Measurements from ENCODE around the gene C1orf167.

Gene C1orf167, protein sequence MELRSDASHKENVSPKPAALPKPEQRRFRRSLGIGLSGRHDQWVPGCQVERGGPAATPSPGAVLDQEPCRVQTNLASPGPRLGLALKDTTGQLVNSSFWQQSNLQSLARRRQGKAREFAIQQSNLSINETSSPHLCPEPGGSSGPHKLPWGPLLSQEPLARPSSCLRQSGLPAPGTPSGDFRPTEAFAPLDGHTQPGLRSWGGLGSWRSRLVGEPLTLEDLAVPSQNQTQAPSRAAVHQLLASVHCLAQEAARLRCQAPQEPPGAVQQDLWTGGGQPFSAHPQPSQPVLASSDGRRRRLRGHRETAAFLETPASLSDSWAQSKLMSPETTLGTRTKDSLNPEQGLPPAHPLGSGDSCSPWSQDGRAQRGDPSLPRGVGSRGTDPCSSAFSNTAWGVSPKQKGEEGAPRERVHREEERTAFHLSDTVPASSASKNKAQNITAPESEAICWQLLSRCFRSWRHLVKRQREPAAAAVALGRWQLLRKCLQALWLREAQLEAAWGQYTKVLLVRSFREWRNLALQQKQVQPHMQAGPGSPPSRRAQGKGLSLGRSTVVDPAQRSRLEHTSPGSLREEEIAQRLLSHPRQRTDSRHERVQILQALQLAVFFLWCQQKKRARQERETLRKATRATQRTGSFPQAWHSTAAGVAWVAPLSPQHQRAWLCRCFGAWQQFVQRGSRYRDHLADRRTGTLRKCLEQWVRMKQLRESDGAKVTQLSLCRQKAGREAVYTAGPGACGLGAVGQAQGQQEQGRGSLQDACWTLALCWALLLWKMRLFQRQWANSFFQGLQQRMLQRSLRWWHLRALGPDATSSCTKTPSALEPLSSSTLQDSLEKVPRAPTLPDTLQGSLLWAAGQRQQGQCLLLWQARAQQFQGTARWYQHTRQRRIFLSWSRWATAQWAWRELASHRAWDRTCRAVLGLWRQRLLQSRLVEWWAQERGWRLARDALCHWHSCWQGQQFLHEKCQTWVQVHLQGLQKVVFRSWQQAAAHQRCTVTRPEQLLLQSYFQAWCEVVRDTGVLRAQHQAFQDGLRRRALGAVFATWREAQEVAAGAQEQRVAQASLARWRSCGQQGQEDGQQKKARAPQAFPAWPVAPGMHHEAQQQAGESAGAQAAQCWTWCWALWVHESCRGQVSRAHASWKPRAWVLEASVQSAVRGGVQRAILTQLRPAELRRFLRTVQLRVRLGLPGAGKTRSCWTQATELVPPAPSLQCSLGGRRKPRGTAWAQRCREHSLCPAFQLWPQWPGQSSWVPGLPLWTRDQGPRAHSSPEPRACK (N-terminal part only)

DNA sequence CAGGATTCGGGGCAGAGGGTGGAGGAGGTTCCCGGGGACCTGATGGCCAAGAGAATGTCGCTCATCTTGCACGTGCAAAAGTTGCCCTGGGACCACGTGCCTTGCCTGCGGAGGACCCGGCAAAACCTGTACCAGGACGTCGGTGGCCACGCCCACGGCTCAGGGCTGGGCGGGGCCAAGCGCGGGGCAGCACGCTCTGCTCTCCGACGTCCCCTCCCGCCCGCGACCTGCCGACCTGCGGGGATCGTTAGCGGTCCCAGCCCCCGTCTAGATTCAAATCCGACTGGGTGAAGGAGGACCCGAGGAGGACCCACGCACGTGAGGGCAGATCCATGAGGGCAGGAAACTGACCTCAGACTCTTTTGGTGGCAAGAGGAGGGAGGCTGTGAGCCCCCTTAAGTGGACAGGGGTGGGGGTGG, at the start of gene C1orf167:
TSS of gene C1orf167 (plus strand) at position 206 of the 419 bp plus-strand sequence. CDS start 2,208 bp downstream, outside the sequence.
- DNase-seq (ENCODE audit: low read depth in 2 of 2), result no peak

DNA sequence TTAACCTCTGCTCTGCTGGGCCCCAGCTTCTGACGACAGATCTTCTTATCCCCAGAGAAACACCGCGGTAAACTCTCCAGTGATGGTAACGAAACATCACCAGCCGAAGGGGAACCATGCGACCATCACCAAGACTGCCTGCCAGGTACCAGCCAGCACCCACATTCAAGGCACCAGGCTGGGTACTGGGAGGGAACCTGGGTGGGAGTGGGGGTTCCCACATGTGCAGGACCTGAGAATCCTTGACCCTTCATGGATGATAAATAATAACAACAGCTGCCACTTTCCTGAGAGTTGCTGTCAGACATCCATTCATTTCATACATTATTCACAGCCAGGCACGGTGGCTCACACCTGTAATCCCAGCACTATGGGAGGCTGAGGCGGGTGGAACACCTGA, 49.7 kb upstream of the C1orf167 start:
- DNase-seq (ENCODE audit: low read depth in 2 of 2), result no peak

DNA sequence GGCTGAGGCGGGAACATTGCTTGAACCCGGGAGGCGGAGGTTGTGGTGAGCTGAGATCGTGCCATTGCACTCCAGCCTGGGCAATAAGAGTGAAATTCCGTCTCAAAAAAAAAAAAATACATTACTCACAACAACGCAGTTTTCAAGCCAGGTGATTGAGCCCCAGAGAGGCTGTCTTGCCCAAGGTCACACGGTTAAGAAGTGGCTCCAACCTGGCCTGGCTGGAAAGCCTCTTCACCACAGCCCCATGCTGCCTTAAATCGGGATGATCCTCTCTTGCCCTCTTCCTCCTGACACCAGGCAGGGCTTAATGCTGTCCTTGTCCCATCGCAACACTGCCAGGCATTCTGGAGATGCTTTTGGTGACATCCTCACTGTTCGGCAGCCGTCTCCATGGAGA, 48.9 kb upstream of the C1orf167 start:
- no peak for DNase-seq (ENCODE audit: low read depth in 2 of 2)

DNA sequence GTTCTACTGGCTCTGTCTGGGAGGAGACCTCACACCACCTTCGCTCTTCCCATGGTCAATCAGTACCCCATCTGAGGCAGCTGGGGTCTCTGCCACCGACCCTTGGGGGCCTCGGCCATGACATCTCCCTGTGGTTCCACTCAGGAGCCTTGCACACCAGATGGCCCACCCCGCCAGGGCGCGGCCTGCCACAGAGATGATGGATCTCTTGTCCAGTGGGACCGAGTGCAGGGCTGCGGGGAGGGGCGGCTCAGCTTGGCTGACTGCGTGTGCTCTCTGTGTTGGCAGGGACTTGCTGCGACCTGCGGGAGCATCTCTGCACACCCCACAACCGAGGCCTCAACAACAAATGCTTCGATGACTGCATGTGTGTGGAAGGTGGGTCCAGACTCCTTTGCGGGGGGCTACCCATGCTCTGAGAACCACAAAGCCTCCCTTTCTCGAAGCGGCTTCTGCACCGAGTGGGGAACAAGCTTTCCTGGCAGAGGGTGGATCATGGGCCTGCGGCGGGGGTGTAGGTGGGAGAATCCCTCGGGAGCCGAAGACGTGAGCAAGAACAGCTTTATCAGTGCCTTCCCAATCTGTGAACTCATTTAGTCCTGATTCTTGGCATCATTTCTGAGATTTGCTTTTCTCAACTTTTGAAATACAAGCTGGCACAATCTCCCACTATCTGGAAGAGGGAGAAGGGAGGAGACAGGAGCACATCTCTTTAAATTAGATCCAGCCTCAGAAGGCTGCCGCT, 47.0 kb upstream of the C1orf167 start:
- DNase-seq (ENCODE audit: low read depth in 2 of 2), result no peak

DNA sequence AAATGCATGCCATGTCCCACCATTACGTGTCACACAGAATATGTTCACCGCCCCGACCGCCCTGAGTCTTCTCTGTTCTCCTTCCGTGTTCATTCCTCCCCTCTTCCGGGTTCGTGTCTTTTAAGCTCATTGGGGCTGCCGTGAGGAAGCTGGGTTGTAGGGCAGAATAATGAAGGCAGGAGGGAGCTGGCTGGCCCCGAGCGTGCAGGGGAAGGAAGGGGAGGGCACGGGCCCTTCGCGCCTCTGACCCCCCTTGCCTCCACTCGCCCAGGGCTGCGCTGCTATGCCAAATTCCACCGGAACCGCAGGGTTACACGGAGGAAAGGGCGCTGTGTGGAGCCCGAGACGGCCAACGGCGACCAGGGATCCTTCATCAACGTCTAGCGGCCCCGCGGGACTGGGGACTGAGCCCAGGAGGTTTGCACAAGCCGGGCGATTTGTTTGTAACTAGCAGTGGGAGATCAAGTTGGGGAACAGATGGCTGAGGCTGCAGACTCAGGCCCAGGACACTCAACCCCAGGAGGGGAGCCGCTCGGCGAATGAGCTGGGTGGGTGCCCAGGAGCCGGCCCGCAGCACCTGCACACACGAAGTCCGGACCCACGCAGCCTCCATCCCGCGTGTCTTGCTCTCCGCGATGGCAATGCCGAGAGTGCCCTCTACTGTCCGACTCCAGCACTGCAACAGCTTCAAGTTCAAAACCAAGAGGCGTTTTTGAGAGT, 42.5 kb upstream of the C1orf167 start:
- DNase-seq (ENCODE audit: low read depth in 2 of 2), result peak; percentile 74

DNA sequence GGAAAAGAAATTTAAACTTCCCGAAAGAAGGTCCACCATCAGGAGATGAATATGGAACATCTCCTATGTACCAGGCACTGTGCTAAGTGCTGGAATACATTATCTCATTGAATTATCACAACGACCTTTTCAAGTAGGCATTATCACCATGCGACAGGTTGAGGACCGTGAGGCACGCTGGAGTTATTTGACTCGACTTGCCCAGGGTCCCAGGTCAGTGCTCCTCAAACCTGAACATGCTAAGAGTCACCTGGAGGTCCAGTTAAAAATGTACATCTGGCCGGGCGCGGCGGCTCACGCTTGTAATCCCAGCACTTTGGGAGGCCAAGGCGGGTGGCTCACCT, 42.0 kb upstream of the C1orf167 start:
- no peak for DNase-seq (ENCODE audit: low read depth in 2 of 2)

DNA sequence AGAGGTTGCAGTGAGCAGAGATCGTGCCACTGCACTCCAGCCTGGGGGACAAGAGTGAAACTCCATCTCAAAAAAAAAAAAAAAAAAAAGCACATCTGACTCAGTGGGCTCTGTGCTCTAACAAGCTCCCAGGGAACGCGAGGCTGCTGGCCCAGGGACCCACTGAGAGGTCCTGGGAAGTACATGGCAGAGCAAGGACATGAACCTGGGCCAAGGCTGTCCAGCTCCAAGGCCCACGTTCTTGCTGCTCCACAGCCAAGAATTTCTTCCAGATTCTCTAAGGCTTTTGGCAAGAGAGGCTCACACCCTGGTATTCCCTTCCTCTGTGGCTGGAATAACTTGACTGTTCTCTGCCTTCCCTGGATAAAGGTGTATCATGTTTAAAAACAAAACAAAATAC, 41.5 kb upstream of the C1orf167 start:
- no peak for DNase-seq (ENCODE audit: low read depth in 2 of 2)

DNA sequence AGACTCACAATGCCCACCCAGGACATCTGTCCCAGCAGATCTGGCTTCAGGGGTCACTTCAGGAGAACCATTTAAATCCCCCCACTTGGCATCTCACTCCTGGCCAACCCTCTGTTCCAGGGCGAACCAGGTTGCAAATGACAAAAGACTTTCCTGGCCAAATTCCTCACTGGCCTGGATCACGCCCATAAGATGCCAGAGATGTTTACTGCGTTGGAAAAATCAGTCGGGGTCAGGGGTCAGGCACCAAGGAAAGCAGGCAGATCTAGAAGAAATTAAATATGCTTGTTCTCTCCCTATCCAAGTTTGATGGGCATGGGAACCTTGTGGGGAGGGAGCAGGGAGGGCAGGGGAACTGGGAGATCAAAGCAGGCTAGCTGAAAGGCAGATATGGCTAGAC, 40.7 kb upstream of the C1orf167 start:
- no peak for DNase-seq (ENCODE audit: low read depth in 2 of 2)

DNA sequence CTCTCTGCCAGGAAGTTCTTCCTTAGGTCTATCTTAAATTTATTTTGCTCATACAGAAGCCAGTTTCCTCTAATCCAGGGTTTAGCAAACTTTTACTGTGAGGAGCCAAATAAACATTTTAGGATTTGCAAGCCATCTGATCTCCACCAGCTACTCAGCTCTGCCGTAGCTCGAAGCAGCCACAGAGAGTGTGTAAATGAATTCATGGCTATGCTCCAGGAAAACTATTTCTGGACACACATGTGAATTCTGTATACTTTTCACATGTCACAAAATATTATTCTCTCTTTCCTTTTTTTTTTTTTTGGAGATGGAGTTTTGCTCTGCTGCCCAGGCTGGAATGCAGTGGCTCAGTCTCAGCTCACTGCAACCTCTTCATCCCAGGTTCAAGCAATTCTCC, 39.5 kb upstream of the C1orf167 start:
- no peak for DNase-seq (ENCODE audit: low read depth in 2 of 2)

DNA sequence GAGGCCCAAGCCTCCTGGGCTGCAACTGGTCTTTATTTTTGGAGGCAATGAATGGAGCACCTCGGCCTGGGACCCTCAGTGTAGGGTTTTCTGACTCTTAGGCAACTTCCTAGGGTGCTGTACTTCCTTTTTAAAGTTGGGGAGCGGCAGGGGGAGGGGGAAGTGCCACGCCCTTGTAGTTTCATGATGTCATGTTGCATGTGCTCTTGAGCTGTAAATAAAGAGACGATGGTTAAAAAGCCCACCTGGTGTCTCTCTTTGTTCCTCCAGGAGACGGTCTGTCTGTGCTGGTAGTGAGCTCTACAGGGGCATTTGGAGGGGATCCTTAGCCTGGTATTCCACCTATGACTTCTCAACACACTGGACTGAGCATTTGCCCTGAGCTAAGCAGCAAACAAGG, 36.4 kb upstream of the C1orf167 start:
- no peak for DNase-seq (ENCODE audit: low read depth in 2 of 2)

DNA sequence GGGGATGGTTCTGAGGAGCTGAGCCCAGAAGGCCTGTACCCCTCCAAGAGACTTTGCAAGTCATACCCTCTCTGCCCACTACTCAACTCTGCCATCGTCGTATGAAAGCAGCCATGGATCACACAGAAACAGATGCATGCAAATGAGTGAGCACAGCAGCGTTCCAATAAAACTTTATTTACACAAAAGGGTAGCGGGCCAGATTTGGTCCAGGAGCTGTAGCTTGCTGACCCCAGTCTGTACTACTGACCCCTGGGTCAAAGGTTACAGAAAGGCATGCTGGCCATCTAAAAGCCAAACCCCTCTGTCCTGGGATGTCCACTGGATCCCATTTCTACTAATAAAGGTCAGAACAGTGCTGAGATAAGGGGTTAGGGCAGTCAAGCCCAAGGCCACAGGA, 34.9 kb upstream of the C1orf167 start:
- DNase-seq (ENCODE audit: low read depth in 2 of 2), result no peak

DNA sequence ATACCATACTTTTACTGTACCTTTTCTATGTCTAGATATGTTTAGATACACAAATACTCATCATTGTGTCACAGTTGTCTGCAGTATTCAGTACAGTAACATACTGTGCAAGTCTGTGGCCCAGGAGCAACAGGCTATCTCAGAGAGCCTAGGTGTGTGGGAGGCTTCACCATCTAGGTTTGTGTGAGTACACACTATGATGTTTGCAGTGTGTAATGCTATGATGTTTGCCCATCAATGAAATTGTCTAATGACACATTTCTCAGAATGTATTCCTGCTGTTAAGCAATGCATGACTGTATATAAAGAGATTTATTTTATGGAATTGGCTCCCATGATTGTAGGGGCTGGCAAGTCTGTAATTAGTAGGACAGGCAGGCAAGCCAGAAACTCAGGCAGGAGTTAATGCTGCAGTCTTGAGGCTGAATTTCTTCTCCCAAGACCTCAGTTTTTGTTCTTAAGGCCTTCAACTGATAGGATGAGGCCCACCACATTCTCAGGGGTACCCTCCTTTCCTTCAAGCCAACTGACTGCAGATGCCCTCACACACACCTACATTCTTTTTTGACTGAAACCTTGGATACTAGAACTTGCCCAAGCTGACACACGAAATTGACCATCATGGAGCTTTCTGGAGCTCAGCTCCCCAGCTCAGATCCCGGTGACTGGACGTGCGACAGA, 33.7 kb upstream of the C1orf167 start:
- no peak for DNase-seq (ENCODE audit: low read depth in 2 of 2)

DNA sequence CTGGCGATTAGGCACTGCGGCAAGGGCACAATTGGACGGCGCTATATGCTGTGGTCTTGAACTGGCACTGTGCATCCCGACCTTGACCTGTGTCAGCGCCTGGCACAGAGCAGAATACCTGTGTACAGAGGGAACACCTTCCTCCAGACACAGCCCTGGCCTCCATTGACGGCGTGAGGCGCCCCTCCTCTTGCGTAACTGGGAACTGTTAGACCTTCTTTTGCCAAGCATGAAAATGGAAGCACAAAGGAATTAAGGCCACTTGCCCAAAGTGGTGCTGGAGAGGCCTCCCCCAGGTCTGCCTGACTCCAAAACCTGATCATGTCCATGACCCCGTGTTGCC, 32.9 kb upstream of the C1orf167 start:
- DNase-seq (ENCODE audit: low read depth in 2 of 2), result no peak

DNA sequence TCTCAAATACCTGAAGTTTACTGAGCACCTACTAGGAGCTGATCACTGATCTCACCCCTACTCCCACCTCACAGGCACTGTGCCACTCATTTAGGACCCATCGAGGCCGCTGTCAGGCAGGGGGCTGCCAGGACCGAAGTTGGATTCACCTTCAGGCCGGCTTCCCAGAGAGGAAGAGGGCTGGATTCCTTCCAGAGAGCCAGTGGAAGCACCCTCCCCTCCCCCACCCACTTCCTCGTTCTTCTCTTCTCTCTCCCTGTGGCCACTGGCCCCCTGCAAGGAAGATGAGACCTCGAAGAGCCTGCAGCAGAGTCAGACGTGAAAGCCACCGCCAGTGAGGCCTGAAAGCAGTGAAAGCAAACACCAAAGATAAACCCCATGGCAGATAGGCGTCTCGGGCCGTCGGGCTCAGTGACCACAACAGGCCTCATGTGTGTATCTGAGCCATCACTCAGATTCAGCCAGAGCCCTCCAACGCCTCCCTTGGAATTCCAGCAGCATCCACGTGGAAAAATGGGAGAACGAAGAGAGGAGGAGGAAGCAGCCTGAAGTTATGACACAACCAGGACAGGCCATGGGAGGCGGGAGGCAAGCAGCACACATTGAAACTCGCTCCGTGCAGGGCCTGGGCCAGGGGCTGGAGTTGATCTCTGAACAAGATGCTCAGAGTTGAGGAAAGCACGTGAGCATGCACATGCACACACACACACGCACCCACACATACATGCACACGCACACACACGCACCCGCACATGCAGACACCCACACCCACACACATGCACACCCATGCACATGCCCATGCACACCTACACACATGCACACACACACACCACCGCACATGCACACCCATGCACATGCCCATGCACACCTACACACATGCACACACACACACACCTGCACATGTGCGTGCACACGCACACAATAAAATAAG, 32.2 kb upstream of the C1orf167 start:
- no peak for DNase-seq (ENCODE audit: low read depth in 2 of 2)

DNA sequence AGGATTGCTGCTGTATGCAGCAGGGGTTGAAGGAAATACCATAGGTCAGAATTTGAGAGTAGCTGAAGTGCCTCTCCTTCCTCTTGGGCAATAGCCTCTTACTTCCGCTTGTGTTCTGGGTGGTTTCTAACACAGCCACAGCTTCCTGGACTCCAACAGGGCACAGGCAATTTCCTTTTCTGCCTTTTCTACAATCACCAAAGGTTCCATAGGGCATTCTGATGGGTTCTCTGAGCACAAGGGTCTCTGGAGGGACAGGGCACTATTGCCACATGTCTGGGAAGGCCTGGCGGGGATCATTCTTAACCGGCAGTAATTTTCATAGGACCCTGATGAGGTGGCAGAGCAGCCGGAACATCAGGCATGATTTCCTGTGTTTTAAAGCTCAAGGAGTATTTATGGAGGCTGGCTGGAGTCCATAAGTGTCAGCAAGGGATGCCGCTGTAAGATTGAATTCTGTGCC, 31.5 kb upstream of the C1orf167 start:
- no peak for DNase-seq (ENCODE audit: low read depth in 2 of 2)

DNA sequence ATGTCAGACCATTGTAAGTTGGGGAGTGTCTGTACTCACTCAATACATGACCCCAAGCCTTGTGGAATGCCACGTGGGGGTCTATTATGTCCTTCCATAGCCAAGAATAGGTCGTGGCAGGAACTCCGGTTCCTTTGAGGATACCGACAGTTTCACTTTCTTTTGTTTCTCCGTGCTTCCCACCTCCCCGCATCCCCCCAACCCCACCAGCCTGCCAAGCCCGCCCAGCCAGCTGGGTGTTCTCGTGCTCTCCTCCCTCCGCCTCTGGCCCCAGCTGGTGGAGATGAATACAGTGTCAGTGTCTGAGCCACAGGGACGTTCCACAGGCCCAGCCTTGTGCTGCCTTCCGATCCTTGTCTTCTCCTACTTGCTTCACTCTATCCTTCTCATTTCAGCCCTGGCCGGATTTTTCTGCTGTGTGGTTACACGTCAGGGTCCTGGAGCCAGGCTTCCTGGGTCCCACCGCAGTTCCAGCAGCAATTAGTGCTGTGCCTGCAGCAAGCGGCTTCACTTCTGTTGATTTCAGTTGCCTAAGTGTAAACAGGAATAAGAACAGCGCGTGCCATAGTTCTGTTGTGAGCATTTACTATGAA, 30.2 kb upstream of the C1orf167 start:
- DNase-seq (ENCODE audit: low read depth in 2 of 2), result no peak

DNA sequence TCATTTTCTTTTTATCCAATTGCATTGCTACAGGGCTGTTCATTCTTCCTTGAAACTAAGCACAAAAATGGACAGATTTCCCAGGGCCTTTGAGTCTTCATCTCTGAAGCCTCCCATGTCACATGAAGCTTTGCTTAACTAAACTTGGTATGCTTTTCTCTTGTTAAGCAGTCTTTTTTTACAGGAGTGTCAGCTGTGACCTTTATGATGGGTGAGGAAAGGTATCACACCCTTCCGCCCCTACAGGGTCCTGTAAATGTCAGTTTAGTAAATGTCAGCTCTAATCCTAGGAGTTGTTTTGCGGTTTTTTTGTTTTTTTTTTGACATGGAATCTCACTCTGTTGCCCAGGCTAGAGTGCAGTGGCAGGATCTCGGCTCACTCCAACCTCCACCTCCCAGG, 28.7 kb upstream of the C1orf167 start:
- no peak for DNase-seq (ENCODE audit: low read depth in 2 of 2)

DNA sequence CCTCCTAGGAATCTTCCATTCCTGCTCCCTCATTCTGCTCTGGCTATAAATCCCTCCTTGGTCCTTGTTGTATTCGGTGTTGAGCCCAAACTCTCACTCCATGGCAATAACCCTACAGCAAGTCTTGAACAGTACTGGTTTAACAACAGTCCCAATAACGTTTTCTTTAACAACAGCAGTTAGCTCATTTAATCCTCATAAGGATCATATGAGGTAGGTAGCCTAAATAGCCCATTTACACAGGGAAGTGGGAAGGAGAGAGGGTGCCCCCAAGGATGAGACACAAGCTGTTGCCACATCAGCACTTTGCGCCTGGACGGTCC, 26.5 kb upstream of the C1orf167 start:
- no peak for DNase-seq (ENCODE audit: low read depth in 2 of 2)
